Osteoblast (primary cell): ENCODE data around the gene UBE2J1. TPM values are rescaled to one million over a fixed set of nuclear protein-coding genes. Genes with fewer than 3 reads are reported as not detected.

Source experiments
- DNase-seq: peaks from one replicate; pipeline ENCODE4 v3.0.0; 2011; ENCODE audit warnings: low spot score, mixed read lengths; ENCODE audit not compliant: insufficient read length; ENCODE audit errors: missing footprints
- H2AFZ ChIP-seq: 2 replicates; pipeline ENCODE4 v1.6.0; 2011; ENCODE audit warnings: mild to moderate bottlenecking, low read length
- H3K27ac ChIP-seq: 2 replicates; pipeline ENCODE4 v1.5.1; 2011; ENCODE audit warnings: mild to moderate bottlenecking, low read depth, low read length, moderate library complexity
- H3K27me3 ChIP-seq: 2 replicates; pipeline ENCODE4 v1.6.0; 2012; ENCODE audit warnings: mild to moderate bottlenecking, control low read depth, inconsistent platforms, low read length, moderate library complexity; ENCODE audit not compliant: insufficient read depth
- H3K36me3 ChIP-seq: 2 replicates; pipeline ENCODE4 v1.5.1; 2011; ENCODE audit warnings: mild to moderate bottlenecking, low read length, control low read depth, moderate library complexity; ENCODE audit not compliant: insufficient read depth
- H3K4me1 ChIP-seq: 2 replicates; pipeline ENCODE4 v1.5.1; 2011; ENCODE audit warnings: mild to moderate bottlenecking, low read length, control low read depth, moderate library complexity; ENCODE audit not compliant: insufficient read depth
- H3K4me2 ChIP-seq: 2 replicates; pipeline ENCODE4 v1.6.0; 2011; ENCODE audit warnings: mild to moderate bottlenecking, low read length; ENCODE audit not compliant: insufficient read depth
- H3K4me3 ChIP-seq: fragments of 200-600 bp; sonication (generic); 3 replicates; pipeline ENCODE4 v1.5.1; 2012; ENCODE audit warnings: mild to moderate bottlenecking, low read length, inconsistent platforms; ENCODE audit not compliant: insufficient read depth
- H3K79me2 ChIP-seq: 2 replicates; pipeline ENCODE4 v1.6.0; 2012; ENCODE audit warnings: mild to moderate bottlenecking, low read length, control low read depth, inconsistent platforms; ENCODE audit not compliant: insufficient read depth
- H3K9me3 ChIP-seq: 2 replicates; pipeline ENCODE4 v1.5.1; 2011; ENCODE audit warnings: low read depth, low read length, control low read depth
- H4K20me1 ChIP-seq: 2 replicates; pipeline ENCODE4 v1.6.0; 2012; ENCODE audit warnings: mild to moderate bottlenecking, low read length, control low read depth; ENCODE audit not compliant: insufficient read depth
- total RNA-seq: library from RNA; depleted of rRNA; stranded (reverse); fragments of >200 nt; gene quantifications from 2 replicates; pipeline ENCODE4 v1.2.3, GENCODE V29; 2012
- TF ChIP-seq, protein P1 (sequence below): IDR thresholded peaks from 2 replicates; pipeline ENCODE4 v1.5.1; 2011; ENCODE audit warnings: mild to moderate bottlenecking, low read depth, low read length, moderate library complexity; ENCODE audit errors: extremely low read depth

UBE2J1 gene
- total RNA-seq, 1 donor: 44.5 TPM

DNA sequence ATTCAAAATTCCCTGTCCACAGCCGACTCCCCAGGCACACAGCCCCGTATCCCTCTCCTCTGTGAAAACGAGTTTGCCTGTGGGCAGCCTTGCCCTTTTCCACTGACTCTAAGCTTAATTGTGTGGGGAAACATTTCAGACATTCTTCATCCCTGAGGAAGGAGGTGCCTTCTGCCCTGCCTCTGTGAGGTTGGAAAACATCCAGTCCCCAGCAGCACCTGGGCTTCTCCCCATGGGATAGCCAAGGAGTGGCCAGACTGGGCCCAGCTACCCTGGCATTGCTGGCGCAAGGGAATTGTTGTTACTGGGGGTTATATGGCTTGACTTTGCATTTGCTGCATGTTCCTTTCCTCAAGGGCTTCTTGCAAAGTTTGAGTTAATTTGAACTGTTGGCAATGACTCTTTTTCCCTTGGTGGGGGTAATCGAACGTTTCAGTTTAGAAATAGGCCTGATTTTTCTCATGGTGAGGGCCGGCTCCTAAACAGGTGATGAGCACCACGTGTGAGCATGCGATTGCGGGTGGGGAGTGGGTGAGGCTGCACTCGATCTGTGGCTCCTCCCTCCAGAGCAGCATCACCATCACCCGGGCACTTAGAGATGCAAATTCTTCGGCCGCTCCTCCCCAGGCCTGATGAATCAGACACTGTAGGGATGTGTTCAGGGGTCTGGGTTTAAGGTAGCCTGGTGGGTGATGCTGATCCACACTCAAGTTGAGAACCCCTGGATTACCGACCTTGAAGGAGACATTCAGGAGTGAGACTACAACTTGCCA, 67.4 kb downstream of the UBE2J1 start:
- Histone ChIP-seq H3K27me3 (peaks cover 30% of the 10 kb centered on the region), H3K4me3 (no peak overlapping the region), H4K20me1 (no peaks in the 10 kb centered on the region), H3K4me1 (no peaks in the 10 kb centered on the region), H2AFZ (no peak overlapping the region), H3K27ac (no peak overlapping the region), H3K4me2 (no peak overlapping the region), H3K79me2 (no peaks in the 10 kb centered on the region), H3K36me3 (no peaks in the 10 kb centered on the region), H3K9me3 (no peaks in the 10 kb centered on the region)
- TF ChIP-seq, protein P1, sequence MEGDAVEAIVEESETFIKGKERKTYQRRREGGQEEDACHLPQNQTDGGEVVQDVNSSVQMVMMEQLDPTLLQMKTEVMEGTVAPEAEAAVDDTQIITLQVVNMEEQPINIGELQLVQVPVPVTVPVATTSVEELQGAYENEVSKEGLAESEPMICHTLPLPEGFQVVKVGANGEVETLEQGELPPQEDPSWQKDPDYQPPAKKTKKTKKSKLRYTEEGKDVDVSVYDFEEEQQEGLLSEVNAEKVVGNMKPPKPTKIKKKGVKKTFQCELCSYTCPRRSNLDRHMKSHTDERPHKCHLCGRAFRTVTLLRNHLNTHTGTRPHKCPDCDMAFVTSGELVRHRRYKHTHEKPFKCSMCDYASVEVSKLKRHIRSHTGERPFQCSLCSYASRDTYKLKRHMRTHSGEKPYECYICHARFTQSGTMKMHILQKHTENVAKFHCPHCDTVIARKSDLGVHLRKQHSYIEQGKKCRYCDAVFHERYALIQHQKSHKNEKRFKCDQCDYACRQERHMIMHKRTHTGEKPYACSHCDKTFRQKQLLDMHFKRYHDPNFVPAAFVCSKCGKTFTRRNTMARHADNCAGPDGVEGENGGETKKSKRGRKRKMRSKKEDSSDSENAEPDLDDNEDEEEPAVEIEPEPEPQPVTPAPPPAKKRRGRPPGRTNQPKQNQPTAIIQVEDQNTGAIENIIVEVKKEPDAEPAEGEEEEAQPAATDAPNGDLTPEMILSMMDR: no peak
- no peak for DNase-seq

DNA sequence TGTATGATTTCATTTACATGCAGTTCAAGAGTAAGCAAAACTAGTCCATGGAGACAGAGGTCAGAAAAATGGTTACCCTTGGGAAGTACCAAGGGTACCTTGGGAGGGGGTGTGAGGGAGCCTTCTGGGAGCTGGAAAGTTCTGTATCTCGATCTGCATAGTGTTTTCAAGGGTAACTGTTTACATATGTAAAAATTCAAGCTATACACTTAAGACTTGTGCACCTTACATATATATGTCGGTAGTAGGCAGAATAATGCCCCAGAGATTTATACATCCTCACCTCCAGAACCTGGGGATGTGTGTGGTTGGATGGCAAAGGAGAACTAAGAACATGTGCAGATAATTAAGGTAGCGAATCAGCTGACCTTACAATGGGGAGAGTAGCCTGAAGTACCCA, 68.4 kb downstream of the UBE2J1 start:
- peaks cover 21% of the 10 kb centered on the region for H3K27me3 ChIP-seq
- no peak overlapping the region for H3K27ac ChIP-seq
- no peaks in the 10 kb centered on the region for H3K4me1 ChIP-seq
- no peaks in the 10 kb centered on the region for H4K20me1 ChIP-seq
- H3K9me3 ChIP-seq: no peaks in the 10 kb centered on the region
- TF ChIP-seq, protein P1: no peak
- no peaks in the 10 kb centered on the region for H3K36me3 ChIP-seq
- H3K79me2 ChIP-seq: no peaks in the 10 kb centered on the region
- no peak overlapping the region for H3K4me2 ChIP-seq
- DNase-seq: no peak
- no peak overlapping the region for H3K4me3 ChIP-seq
- no peak overlapping the region for H2AFZ ChIP-seq

DNA sequence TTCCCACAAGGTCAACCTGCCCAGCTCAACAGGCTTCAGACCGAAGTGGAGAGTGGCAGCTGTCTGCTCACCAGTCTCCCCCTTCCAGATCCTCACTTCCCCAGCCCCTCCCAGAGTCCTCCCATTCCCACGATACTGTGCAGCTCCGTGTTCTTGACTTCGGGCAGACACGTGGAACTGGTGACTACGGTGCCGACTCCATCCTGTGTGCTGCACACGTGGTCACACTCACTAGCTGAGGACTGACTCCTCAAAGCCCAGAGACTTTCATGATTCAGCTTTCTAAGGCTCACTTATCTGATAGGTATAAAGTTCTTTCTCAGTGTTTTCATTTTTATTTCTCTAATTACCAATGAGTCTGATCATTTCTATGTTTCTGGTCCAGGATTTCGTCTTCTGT, 69.8 kb downstream of the UBE2J1 start:
- DNase-seq: no peak
- no peak overlapping the region for H2AFZ ChIP-seq
- no peaks in the 10 kb centered on the region for H3K9me3 ChIP-seq
- no peaks in the 10 kb centered on the region for H3K36me3 ChIP-seq
- H3K4me1 ChIP-seq: no peaks in the 10 kb centered on the region
- no peaks in the 10 kb centered on the region for H3K79me2 ChIP-seq
- H3K4me3 ChIP-seq: no peak overlapping the region
- H3K27ac ChIP-seq: no peak overlapping the region
- peaks cover 11% of the 10 kb centered on the region for H3K27me3 ChIP-seq
- no peaks in the 10 kb centered on the region for H4K20me1 ChIP-seq
- TF ChIP-seq, protein P1: no peak
- no peak overlapping the region for H3K4me2 ChIP-seq

DNA sequence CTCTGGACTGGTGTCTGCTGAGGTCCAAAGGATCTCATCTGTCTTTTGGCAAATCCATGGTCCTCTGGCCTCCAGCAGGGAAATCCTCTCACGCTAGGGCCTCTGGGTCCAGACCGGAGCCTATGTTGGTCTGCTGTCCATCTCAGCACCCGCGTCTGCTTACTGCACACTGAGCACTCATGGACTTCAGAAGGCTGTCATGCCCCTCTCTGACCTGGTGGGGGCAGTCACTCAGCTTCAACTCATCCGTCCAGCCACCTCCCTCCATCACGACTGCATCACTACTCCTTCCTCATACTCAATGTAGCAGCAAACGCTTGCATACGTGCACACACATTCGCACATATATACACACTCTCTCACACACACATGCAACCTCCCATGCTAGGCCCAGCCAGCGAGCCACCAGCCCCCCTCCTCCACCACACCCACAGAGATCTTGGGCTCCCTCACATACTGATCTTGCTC, 70.7 kb downstream of the UBE2J1 start:
- Histone ChIP-seq H2AFZ (no peak overlapping the region), H3K4me3 (no peak overlapping the region), H3K9me3 (no peaks in the 10 kb centered on the region), H3K4me2 (no peak overlapping the region), H3K36me3 (no peaks in the 10 kb centered on the region), H3K27ac (no peak overlapping the region), H4K20me1 (no peaks in the 10 kb centered on the region), H3K4me1 (no peaks in the 10 kb centered on the region), H3K79me2 (no peaks in the 10 kb centered on the region), H3K27me3 (peaks cover 11% of the 10 kb centered on the region)
- no peak for DNase-seq
- TF ChIP-seq, protein P1: peak; percentile 50
